Brain microvascular endothelial cell (primary cell): ENCODE measurements around the gene NFU1.
A peak's percentile ranks its signal among the peaks of the same experiment; 100 is the strongest.

Experiments
- DNase-seq: peaks from one replicate; pipeline ENCODE4 v3.0.0-alpha.2; 2020
- H3K27ac ChIP-seq: fragments of 250-450 bp; sonication (Bioruptor Pico); 2 replicates; pipeline ENCODE4 v1.5.1; 2020; ENCODE audit warnings: mild to moderate bottlenecking, moderate library complexity
- H3K27me3 ChIP-seq: fragments of 250-450 bp; sonication (Bioruptor Pico); replicated peaks from 2 replicates; pipeline ENCODE4 v1.5.1; 2020; ENCODE audit warnings: mild to moderate bottlenecking
- H3K36me3 ChIP-seq: fragments of 250-450 bp; sonication (Bioruptor Pico); replicated peaks from 2 replicates; pipeline ENCODE4 v1.5.1; 2020; ENCODE audit warnings: mild to moderate bottlenecking
- H3K4me3 ChIP-seq: 2 replicates; pipeline ENCODE4 v1.5.1; 2011; ENCODE audit warnings: low read depth, mild to moderate bottlenecking, control low read depth, low read length, moderate library complexity
- in situ Hi-C: cut with HindIII; loops from 2 replicates; pipeline ENCODE4 v1.10.0; 2017; ENCODE audit warnings: low sequenced_read_pairs, low pct_ligation_motif_present
- TF ChIP-seq, protein P1 (sequence below): IDR thresholded peaks from 2 replicates; pipeline ENCODE4 v1.5.1; 2011; ENCODE audit warnings: low read depth, mild to moderate bottlenecking, moderate library complexity, low read length, control low read depth, inconsistent platforms; ENCODE audit errors: missing control alignments

NFU1 gene

DNA sequence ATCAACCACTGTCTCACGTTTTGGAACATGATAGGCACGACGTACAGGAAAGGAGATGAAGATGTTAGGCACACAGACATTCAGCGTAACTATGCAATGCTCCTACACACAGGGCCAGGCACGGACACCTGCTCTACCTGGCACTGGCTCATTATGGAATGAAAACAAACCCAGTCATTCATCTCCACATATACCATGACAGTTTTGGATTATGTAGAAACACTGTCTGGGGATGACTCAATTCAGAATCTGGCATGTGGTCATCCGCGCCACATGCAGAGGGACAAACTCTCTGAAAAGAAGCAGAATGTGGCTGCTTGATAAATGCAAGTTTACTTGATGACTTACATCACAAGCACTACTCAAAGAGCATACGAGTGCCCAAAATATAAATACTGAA, 29.5 kb upstream of the NFU1 start:
- TF ChIP-seq, protein P1, sequence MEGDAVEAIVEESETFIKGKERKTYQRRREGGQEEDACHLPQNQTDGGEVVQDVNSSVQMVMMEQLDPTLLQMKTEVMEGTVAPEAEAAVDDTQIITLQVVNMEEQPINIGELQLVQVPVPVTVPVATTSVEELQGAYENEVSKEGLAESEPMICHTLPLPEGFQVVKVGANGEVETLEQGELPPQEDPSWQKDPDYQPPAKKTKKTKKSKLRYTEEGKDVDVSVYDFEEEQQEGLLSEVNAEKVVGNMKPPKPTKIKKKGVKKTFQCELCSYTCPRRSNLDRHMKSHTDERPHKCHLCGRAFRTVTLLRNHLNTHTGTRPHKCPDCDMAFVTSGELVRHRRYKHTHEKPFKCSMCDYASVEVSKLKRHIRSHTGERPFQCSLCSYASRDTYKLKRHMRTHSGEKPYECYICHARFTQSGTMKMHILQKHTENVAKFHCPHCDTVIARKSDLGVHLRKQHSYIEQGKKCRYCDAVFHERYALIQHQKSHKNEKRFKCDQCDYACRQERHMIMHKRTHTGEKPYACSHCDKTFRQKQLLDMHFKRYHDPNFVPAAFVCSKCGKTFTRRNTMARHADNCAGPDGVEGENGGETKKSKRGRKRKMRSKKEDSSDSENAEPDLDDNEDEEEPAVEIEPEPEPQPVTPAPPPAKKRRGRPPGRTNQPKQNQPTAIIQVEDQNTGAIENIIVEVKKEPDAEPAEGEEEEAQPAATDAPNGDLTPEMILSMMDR = no peak
- DNase-seq = peak; percentile 4
- no peak overlapping the region for H3K27ac ChIP-seq
- no peak overlapping the region for H3K4me3 ChIP-seq
- no peaks in the 10 kb centered on the region for H3K27me3 ChIP-seq
- H3K36me3 ChIP-seq = peaks cover 5% of the 10 kb centered on the region
- in situ Hi-C loops = no loop called here

DNA sequence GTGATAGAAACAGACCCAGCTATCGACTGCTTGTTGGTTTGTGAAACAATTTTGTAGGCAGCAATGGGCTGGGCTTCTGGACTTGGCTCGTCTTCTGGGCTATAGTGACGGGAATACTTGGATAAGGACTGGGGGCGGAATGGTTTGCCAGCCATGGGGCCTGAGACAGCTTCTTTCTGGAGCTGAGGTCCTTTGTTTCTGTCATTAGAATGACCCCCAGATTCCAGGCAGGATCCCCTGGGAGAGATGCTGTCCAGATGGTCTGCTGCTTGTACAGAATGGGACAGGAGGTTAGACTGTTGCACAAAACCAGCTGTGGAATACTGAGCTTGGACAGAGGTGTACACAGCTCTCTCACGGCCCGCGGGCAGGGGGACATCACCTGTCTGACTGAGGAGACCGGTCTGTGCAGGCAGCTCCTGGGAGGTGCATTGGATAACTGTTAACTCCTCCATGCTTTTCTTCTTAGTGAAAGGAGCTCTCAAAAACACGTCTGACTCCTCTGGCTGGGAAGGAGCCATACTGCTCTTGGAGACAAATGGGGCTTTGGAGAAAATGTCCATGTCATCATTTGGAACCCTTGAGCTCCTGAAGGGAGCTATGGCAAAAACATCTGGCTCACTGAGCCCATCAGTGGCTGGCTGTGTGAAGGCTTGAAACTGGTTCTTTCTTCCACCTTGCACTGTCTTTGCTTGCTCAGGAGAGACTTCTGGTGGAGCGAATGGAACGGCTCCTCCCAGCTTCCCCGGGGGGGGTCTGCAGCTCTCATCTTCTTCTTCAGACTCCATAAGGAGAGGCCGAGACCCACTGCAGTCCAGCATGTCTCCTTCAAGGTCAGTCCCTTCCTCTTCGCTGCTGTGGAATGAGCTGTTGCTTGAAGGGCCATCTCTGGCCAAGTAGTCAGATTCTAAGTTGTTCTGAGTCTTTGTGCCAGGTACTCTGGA, 28.6 kb upstream of the NFU1 start:
- peaks cover 3% of the 10 kb centered on the region for H3K36me3 ChIP-seq
- no peak for DNase-seq
- H3K4me3 ChIP-seq = no peak overlapping the region
- H3K27me3 ChIP-seq = no peaks in the 10 kb centered on the region
- no peak overlapping the region for H3K27ac ChIP-seq
- TF ChIP-seq, protein P1 = no peak
- in situ Hi-C loops = no loop called here

DNA sequence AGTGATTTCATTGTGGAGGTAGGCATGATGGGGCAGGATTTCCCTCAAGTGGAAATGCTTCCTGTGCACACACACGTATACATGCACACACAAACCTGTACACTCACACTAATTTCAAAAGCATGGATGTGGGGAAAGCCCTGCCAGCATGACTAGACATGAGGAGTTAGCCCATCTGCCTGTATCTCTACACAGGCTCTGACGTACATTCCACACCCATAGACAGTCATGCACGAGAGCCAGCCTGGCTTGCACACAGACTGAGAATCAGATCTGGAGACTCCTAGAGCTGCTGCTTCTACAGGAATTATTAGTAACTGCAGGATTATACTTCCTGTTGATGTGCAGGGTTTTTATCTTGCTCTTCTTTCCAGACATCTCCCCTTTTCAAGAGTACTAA, 27.3 kb upstream of the NFU1 start:
- in situ Hi-C loops = no loop called here
- DNase-seq = peak; percentile 74
- Histone ChIP-seq H3K27ac (peak overlapping the region; percentile 12), H3K4me3 (no peak overlapping the region), H3K36me3 (peaks cover 3% of the 10 kb centered on the region), H3K27me3 (no peaks in the 10 kb centered on the region)
- TF ChIP-seq, protein P1 = no peak

GRCh38 chr2:69462780-69463179, 25.5 kb upstream of the NFU1 start:
- H3K4me3 ChIP-seq = no peak overlapping the region
- TF ChIP-seq, protein P1 = no peak
- H3K27me3 ChIP-seq = no peaks in the 10 kb centered on the region
- no peak overlapping the region for H3K27ac ChIP-seq
- DNase-seq = no peak
- in situ Hi-C loops = no loop called here
- H3K36me3 ChIP-seq = peaks cover 3% of the 10 kb centered on the region

DNA sequence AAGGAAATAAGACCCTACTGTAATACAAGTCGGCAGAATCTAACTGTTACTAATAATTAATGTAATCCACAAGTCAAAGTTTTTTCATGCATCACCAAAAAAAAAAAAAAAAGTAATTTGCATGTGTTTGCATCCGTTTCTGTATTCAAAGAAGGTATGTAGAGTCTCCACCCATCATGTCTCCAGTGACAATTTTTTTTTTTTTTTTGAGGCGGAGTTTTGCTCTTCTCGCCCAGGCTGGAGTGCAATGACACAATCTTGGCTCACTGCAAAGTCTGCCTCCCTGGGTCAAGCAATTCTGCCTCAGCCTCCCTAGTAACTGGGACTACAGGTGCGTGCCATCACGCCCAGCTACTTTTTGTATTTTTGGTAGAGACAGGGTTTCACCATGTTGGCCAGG, 24.2 kb upstream of the NFU1 start:
- no peaks in the 10 kb centered on the region for H3K27me3 ChIP-seq
- no peak overlapping the region for H3K4me3 ChIP-seq
- DNase-seq = no peak
- no peak overlapping the region for H3K27ac ChIP-seq
- in situ Hi-C loops = no loop called here
- peaks cover 3% of the 10 kb centered on the region for H3K36me3 ChIP-seq
- TF ChIP-seq, protein P1 = no peak

DNA sequence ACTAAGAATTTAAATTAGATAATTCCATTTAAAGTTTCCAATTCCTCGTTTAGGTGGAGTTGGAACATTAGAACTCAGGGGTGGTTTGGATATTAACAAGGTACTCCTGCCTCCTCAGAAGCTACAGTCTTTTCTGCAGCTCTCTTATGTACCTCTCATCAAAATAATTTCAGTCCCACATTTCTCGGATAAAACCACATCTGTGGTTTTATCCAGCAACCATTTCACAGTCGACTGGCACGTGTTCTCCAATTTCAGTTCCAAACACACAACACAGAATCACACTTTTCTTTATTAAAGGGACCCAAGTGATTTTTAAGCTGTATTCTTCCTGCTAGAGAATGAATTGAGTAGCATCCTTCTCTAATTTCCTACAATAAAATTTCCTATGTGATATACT, 22.7 kb upstream of the NFU1 start:
- H3K4me3 ChIP-seq = no peak overlapping the region
- no peak for DNase-seq
- no peaks in the 10 kb centered on the region for H3K27me3 ChIP-seq
- no peak overlapping the region for H3K27ac ChIP-seq
- in situ Hi-C loops = no loop called here
- peaks cover 2% of the 10 kb centered on the region for H3K36me3 ChIP-seq
- TF ChIP-seq, protein P1 = no peak
